ENCODE results near the gene SPX.
A peak's percentile ranks its signal among the peaks of the same experiment; 100 is the strongest.

The SPX gene, protein sequence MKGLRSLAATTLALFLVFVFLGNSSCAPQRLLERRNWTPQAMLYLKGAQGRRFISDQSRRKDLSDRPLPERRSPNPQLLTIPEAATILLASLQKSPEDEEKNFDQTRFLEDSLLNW

DNA sequence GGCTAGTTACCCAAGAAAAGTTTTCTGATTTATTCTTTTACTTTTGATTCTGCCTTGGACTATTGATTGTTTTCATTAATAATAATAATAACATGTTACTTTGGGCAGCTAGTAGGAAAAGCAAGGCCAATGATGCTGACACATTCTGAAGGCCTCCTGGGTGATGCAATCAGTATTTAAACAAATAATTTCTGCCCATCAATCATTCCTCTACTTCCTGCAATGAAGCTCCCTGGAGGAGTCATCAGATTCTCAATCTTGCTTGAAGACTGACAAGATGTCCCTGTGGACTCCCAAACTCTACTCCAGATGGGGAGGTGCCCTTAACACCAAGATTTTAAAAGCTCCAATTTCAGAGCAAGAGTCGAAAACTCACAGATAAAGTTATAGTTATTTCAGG lies at the start of gene SPX:
TSS of gene SPX (plus strand) at position 244 of the 400 bp plus-strand sequence. CDS start 177 bp downstream, outside the sequence.
- no peak for DNase-seq

DNA sequence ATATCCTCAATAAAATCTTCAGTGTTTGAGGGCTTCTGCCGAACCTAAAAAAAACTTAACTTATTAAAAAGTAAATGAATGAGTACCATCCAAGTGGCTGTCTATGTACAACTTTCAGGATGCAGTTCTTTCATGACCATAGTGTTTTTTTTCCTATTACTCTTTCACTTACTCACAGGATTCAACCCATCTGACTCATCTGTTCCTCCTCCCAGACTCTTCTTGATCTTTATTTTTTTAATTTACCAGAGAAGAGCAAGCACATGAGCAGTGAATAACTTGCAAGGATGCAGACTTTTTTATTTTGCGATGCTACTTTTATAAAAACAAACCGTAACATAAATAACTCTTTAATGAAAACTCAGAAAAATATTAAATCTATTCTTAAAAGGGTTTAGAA lies 49.1 kb upstream of the SPX start:
- DNase-seq, result no peak

DNA sequence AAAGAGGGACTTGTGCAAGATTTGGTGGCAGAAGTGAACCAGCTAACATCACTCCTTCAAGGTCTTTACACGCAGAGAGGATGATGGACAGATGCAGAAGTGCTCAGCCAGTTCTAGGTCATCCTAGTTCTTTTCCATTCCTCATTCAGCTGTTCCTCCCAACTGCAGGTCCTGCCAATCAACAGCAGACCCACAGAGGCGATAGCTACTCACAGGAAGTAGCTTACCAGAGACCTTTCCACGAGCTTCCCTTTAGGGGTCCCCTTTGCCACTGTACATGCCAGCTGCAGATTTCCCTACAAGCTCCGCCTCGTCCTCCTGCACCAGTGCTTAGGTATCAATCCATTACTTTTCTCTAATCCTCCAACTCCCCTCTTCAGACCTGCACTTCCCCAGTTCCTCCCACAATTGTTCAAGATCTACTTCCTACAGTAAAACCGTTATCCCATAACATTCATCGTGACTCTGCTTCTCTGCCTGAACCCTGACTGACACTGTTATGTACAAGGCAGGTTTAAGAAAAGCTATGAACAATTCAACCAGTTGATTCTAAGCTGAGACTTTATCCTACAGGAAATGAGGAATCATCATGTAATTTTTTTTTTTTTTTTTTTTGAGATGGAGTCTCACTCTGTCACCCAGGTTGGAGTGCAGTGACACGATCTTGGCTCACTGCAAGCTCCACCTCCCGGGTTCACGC lies 47.2 kb upstream of the SPX start:
- no peak for DNase-seq

DNA sequence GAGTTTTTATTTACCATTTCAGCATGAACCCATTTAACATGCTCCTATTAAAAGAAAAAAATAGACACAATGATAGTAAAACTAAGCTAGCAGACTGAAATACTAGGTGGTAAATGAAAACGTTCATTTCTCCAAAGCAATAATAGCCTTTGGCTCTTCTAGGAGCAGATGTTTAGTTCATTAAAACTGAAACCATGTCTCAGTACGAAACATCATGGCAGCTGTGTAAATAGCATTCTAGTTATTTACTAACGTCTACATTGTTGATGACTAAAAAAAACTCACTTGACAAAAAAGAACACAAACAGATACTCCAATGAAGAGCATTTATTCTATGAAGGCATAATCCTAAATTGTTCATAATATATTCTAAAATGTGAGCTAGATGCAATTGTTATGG lies 42.6 kb upstream of the SPX start:
- DNase-seq, result no peak

DNA sequence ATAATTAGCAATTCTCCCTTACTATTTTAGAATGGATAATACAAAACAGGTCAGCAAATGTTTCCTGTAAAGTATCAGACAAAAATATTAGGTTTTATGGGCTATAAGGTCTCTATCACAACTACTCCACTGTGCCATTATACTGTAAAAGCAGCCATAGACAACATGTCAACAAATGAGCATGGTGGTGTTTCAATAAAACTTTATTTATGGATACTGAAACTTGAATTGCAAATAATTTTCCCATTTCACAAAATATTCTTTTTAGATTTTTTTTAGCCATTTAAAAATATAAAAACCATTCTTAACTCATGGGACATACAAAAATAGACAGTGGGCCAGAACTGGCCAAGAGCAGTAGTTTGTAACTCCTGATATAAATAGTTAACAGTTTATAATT lies 40.1 kb upstream of the SPX start:
- DNase-seq, result no peak

DNA sequence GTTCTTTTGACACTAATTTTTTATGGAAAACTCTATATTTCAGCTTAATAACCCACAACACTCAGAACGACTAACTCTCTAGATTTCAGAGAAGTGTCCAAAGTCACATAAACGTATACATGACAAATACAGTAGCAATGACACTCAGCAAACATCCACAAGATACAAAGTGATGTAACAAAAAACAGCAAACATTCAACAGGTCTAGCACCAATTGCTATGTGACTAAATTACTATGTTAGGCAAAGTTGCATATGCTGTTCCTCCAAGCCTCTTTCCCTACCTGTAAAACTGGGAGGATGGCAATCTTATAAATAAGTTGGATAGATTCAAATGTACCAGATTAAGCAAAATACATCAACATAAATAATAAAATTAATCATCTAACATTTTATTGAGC lies 26.3 kb upstream of the SPX start:
- no peak for DNase-seq

DNA sequence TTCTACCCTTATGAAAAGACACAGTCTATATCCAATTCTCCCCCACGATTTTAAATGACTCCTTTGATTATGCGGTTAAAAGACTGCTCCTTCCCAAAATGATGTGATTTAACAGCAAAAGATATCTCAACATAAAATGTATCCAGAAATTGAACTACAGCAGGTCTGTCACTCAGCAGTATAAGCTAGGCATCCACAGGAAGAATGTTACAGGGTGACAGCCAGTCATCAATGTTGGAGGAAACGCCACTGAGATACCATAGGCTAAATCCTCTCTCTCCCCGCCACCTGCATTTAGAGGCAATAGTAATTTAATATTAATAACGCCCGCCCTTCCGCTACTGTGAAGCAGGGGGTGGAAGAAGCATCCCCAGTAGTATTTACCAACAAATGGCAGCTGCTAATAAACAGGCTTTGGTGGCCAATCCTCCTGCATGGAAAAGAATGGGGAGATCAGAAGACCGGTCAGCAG lies 25.3 kb upstream of the SPX start:
- no peak for DNase-seq

DNA sequence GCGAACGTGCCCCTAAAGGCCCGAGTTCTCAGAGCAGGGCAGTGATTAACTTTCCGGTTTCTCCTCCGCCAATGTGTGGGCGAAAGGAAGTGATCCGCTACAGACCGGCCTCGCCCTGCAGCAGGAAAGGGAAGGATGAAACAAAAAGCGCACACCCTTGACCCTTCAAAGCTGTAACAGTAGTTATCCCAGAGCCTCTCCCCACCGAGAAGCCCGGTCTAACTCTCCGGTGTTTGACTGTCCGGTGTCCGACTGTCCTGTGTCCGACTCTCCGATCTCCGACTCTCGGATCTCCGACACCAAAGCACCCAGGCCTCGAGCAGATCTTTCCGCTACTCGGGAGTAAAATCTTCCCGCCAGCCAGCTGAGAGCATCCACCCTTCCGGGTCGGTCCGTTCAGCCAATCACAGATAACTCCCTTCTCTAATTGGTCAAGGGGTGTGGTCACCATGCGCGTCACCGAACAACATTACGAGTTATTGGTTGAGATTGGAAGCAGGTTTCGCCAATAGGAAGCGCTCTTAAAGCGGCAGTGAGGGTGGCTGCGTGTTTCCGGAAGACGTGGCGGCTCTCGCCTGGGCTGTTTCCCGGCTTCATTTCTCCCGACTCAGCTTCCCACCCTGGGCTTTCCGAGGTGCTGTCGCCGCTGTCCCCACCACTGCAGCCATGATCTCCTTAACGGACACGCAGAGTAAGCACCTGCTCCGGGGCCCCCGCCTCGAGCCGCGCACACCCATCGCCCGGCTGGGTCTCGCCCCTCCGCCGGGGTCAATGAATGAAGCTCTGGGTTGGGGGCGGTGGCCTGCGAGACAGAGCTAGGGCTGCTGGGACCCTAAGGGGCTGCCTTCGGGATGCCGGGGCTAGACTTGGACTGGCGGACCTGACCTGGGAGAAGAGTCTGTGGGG lies 24.6 kb upstream of the SPX start, which contains the start of the genes GOLT1B and RECQL:
TSS of gene GOLT1B (plus strand) at position 532 of the 906 bp plus-strand sequence. CDS start at position 667, 135 bp downstream.
TSS of gene RECQL (minus strand) at position 378 of the 906 bp plus-strand sequence. CDS start 2,065 bp downstream, outside the sequence.
- DNase-seq, result peak; percentile 97

DNA sequence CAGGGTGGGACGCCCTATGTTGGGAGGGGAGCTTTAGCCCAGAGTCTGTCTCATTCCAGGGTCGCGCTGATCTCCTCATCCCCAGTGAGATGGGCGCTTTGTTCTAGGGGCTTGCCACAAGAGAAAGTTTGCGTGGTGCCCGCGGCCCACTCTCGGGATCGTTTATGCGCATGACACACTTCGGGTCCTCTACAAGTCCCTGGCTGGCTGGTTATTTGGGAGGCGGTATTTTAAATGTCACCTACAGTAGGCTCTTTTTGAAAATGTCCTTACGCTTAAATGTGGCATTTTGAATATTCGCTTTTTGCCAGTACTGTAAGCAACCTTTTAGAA lies 24.0 kb upstream of the SPX start:
- no peak for DNase-seq

DNA sequence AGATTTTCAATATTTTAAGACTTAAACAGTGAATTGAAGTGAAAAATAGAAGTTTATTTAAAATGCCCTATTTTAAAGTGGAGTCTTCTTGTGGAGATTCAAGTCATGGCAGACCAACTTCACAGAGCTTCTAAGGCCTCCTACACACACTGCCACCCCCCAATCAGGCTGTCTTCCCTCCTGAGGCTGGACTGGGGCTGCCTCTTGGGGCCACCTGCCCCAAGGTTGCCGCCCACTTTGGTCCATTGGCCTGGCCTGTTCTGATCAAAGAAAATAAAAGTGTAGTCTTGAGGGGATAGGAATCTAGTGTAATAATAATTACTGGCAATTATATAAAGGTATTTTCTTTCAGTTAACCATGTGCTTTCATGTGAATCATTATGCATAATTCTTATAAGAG lies 23.2 kb upstream of the SPX start:
- DNase-seq, result no peak

DNA sequence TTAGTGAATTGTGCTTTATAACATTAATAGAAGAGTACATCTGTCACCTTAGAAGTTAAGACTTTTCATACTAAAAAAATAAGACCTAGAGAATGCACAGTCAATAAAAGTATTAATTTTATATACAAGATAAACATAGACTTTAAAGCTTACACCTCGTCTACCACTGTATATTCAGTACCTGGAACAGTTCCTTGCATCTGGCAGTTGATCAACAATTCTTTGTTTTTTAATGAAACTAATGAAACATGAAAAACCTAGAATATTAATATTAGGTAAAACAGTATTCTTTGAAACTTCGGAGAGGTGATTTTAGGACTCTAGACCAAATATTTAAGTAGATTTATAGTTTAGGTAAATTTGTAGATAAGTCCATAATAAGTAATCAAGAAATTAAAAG lies 20.2 kb upstream of the SPX start:
- no peak for DNase-seq

DNA sequence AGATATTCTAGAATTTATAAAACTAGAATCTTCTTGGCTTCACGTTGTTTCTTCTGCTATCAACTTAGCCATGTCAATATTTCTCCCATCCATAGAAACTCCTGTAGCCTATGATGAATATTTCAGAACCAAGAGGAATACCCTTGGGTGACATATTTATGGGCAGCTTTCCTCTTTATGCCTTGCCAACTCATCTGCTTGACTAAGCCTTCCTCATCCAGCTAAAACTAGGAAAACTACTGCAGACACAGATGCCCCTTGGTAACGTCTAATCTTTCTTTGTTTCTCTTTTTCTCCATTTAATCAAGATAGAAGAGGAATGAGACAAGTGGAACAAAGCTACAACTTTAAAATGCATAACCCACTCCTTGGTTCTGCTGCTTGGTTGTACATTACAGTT lies 18.2 kb upstream of the SPX start:
- DNase-seq, result no peak

DNA sequence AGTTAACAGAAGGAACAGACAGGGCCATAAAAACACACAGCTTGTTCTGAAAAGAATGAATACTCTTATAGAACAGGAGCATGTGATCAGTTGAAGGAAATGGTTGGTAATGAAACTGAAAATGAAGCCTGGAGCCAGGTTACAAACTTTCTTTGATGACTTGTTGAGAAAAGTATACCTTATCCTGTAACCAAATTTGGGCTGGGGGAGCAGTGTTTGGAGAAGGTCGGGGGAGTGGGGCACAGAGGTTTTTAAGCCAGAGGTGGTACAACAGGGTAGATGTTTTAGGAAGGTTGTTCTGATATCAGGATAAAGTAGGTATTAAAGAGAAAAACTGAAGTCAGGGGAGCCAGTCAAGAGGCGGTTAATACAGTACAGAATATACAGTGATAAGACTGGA lies 16.3 kb upstream of the SPX start:
- no peak for DNase-seq

DNA sequence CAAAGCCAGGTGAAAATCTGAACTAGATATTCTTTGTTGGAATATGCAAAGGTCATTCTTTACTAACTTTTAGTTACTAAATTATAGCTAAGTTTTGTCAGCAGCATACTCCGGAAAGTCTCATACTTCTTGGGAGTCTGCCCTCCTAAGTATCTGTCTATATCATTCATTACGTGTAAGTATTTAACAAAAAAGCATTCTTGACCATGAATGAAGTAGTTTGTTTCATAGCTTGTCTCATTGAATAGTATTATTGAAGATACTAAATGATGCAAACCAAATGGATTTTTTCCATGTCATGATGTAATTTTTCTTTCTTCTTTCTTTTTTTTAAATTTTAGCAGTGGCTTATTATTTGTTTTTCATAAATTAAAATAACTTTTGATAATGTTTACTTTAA lies 9.8 kb upstream of the SPX start:
- no peak for DNase-seq

DNA sequence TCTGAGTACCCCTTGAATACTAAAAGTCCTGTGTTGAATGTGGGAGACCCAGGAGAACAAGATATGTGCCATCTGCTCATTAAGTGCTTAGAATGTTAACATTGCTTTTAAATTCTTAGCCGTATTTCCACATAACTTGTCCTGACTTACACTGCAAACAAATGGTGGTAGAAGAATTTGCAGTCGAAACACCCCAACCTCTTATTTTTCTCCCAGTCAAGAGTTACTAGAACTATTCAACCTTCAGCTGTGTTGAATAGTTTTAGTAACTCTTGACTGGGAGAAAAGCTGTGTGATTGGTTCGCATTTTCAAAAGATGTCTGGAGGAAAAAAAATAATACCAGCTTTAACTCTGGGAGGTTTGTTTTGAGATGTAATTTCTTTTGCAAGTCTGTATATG lies 7.6 kb upstream of the SPX start:
- no peak for DNase-seq

DNA sequence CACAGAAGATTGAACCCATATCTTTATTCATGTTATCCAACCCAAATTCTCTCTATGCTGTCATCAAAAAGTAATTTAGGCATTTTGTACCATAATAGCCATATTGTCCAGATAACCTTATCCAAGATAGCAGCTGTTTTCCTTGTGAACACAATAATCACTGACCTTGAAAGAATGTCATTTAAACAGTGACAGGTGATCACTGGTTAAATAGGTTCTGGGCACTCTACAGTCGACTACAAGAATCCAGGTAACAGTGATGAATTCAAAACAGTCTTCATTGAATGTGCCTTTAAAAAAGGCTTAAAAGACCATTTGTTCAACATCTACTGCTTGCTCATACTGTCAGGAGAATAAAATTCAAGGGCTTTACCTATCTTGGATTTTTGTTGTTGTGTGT lies 4.6 kb upstream of the SPX start:
- DNase-seq, result no peak

DNA sequence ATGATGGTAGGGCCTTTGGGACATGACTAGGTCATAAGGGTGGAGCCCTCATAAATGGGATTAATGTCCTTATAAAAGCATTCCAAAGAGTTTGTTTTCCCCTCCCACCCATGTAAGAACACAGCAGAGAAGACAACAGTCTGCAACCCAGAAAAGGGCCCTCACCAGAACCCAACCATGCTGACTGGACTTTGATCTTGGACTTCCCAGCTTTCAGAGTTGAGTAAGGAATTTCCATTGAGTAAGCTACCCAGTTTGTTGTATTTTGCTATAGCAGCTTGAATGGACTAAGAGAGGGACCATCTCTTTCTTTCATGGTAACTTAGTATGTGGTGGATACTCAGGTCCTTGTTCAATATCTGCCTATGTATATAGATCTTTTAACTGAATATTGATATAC lies 2.9 kb upstream of the SPX start:
- no peak for DNase-seq

DNA sequence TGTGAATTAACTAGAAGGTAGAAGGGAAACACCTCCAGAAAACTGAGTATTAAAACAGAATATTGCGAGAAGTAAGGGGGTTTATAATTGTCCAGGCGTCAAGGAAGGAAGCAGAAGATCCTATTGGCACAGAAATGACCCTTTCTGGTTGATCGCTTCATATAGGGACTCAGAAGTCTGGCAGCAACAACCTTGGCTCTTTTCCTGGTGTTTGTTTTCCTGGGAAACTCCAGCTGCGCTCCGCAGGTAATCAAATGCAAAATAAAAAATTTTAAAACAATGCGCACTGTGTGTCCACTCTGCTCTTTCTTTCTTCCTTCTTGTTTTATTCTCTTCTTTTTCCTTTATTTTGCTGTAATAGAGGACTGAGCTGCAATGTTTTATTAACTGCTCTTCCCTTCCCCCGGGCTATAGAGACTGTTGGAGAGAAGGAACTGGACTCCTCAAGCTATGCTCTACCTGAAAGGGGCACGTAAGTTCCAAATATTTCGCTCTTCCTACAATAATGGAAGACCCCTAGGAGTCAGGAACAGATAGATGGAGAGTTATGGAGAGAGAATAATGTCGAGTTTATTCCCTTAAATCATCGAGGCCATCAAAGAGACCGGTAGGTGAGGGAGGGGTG lies 737 bp downstream of the SPX start:
- no peak for DNase-seq

DNA sequence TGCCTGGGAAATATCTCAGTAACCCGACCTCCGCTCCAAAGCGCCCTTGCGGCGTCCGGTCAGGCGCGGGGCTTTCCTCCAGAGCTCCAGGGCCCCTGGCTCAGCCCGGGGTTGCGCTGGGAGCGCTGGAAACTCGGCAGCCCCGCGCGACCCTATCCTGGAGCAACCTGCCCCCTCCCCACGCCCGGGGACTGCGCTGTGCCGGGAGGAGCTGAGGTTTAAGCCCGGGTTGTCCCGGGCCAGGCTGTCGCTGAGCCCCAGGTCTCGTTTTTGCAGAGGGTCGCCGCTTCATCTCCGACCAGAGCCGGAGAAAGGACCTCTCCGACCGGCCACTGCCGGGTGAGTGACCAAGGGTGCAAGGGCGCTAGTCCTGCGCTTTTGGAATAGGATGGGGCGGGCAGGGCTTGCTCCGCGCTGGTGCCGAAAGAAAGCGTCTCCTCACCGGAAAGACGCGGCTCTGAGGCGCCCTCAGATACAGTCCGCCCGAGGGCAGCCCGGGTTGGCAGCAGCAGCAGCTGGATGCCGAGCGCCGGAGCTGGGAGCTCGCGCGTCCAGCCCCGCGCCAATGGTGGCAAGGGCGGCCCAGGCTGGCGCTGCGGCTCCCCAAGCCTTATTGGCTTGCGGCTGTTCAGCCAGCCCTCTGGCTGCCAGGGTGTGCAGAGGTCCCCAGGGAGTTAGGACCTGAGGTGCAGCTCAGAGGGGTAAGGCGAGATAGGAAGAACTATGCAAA lies 1.5 kb downstream of the SPX start:
- peak; percentile 66 for DNase-seq

DNA sequence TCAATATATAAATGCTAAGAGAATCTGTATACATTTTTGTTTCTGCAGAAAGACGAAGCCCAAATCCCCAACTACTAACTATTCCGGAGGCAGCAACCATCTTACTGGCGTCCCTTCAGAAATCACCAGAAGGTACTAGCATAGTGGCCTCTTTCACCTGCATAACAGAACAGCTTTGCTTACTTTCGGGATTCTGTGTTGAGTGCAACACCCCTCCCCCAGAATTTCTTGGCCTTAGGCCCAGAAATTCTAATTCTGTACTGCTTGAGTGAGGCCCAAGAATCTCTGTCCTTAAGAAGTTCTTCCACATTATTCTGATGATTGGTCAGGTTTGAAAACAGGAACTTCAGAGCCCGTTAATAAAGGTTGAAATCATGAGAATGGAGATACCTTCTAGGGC lies 2.9 kb downstream of the SPX start:
- no peak for DNase-seq

DNA sequence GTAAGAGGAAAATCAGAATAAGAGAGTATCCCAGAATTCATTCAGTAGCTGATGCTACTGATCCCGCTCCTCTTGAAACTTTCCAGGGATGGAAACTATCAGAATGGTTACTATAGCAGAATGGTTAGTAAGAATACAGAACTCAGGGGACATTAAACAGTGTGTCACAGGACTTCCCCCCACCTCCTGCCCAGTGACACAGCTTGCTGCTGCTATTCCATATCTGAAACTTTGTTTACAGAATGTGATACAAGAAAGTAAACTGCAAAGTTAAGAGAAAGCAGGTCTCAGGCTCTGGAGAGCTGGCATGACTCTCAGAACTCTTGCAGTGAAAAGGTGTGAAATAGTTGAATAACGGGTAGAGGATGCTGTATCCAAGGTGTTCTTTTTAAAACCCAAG lies 3.4 kb downstream of the SPX start:
- no peak for DNase-seq

DNA sequence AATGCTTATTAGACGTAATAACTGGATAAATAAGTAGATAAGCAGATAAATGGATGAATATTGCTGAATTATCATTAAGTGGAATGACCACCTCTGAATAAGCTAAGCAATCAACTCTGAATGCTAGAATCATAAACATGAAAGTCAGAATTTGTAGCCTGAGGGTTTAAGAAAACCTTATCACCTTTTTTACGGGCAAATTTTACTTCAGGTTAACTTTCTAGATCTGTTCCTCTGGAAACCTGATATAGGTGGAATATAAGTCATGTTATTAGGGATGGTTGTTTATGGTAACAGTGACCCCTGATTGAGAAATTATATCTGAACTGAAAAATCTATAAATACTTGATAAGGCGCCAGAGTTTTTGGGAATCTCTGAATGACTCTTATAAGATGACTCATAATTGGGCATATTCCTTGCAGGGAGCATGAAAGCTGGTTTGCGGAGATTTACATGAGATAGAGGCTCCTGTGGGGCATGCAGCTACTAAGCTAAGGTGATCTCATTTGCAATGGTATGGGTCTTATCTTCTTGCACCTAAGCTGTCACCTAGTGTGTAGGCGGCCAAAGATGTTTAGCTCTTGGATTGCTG lies 12.1 kb downstream of the SPX start:
- no peak for DNase-seq
